HG02973 (cell line): ENCODE data around the gene ARHGAP20.

Experiments
- ATAC-seq: cut with Tn5 transposase; IDR thresholded peaks from one replicate; pipeline ENCODE4 v1.9.1; 2021; ENCODE audit warnings: moderate library complexity; ENCODE audit not compliant: unreplicated experiment

ARHGAP20 gene

DNA sequence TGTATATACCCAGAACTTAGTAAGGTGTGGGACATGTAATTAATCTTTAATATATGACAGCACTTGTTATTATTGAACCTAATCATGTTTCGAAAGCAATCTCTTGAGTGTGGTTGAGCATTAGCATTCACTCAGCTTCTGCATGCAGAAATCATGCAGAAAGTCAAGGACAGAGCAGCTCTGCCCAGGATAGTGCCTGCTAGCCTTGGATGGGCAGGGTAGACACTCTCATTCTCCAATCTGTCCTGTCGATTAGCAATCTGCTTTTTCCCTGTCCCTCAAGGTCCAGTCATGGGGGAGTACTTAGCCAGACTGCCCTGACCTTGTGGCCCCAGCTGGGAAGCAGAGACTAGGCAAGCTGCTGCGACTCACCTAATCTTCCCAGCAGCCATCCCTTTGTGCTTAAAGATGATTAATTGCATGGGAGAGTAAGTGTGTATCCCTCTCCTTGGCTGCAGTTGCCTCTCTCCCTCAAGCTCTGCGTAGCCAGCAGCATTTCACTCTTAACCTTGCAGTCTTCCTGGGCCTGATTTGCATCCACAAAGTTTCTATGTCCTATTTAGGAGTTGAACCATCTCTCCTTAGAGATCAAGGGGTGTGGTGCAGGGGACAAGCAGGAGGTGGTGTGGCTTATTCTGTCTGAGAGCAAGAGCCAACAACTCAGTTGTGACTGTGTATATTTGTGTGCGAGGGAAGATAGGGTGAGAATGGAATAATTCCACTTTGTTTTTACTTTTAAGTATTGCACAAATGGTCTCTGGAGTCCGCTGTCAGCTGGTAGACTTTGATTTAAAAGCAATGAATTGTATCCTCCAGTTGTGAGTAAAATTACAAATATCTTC, 181.1 kb downstream of the ARHGAP20 start:
- ATAC-seq = no peak

DNA sequence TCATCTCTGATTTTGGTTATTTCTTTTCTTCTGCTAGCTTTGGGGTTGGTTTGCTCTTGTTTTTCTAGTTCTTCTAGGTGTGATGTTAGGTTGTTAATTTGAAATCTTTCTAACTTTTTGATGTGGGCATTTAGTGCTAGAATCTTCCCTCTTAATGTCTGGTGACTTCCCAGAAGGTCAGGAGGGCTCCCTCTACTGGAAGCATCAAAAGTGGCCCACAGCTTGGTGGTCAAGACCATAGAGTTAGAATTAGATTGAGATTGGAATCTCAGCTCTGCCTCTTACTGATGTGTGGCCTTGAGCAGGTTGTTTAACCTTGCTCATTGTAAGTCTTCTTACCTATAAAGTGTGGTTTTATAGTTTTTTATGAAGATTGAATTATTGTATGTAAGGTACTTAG, 183.2 kb downstream of the ARHGAP20 start:
- ATAC-seq = no peak

DNA sequence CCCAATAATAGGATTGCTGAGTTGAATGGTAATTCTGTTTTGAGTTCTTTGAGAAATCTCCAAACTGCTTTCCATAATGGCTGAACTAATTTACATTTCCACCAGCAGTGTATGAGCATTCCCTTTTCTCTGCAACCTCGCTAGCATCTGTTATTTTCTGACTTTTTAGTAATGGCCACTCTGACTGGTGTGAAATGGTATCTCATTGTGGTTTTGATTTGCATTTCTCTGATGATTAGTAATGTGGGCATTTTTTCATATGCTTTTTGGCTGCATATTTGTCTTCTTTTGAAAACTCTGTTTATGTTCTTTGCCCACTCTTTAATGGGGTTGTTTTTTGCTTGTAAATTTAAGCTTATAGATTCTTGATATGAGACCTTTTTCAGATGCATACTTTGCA, 185.1 kb downstream of the ARHGAP20 start:
- ATAC-seq = no peak
